ENCODE results near the gene MOB1A. TPM values are rescaled to one million over a fixed set of nuclear protein-coding genes. Genes with fewer than 3 reads are reported as not detected.

The MOB1A gene
- total and polyA plus RNA-seq, 2 of the 13 experiments (the other 11 are each of a cell fraction or from before 2014, with no cell fraction given): 48.2 to 139 TPM

DNA sequence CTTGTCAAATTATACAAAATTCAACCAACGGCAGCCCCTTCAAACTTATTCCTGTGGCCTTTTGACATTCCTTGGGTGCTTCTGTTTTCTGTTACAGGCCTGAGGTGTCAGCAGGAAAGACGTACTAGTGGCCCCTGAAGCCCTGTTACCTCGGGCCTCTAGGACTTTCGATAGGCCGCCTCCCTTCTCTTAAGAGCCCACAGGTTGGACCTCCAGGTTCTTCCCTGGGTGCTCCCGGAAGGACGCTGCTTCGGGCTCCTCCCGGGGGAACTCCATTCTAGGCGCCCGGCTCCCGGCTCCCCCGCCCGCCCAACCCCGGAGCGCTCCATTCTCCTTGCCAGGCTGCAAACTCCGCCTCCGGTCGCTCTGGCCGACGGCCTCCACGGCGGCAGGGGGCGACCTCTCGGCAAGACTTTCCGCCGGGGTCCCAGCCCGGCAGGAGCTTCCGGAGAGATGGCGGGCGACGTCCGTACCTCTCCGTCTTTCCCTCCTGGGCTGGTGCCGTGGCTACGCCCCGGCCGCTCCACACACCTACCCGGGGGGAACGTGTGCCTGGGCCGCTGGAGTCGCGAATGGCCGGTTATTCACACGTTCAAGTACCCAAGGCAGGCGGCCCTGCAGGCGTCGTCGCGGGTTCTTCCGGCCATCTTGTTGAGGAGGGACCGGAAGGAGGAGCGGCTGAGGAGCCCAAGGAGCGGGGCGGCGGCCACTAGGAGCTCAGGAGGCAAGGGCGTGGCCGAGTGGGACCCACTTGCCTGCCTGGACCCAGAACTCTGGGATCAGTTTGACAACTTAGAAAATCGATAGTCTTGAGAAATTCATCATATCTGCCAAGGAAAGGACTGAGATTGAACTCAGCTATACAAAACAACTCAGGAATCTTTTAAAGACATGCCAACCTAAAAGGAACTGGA is 58.5 kb downstream of the MOB1A start (continued):
- TF ChIP-seq, protein P1, sequence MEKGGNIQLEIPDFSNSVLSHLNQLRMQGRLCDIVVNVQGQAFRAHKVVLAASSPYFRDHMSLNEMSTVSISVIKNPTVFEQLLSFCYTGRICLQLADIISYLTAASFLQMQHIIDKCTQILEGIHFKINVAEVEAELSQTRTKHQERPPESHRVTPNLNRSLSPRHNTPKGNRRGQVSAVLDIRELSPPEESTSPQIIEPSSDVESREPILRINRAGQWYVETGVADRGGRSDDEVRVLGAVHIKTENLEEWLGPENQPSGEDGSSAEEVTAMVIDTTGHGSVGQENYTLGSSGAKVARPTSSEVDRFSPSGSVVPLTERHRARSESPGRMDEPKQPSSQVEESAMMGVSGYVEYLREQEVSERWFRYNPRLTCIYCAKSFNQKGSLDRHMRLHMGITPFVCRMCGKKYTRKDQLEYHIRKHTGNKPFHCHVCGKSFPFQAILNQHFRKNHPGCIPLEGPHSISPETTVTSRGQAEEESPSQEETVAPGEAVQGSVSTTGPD (CRISPR knock-in tag; IDR thresholded peaks at IDR 0.05): peak; percentile 81
- TF ChIP-seq MTA1 (CRISPR knock-in tag; IDR thresholded peaks at IDR 0.05; ENCODE audit: borderline replicate concordance): 0 out of 2 replicates have a peak, but pooled peaks have one; percentile 83
- peak; percentile 63 for TF ChIP-seq ATF1 (CRISPR knock-in tag; IDR thresholded peaks at IDR 0.05)
- no peak; the same call in 1 of the 2 replicates for TF ChIP-seq ZNF33B (CRISPR knock-in tag; IDR thresholded peaks at IDR 0.05)
- no peak for TF ChIP-seq FOXA1 (IDR thresholded peaks at IDR 0.05)
- no peak for TF ChIP-seq FOXA1 (CRISPR knock-in tag; IDR thresholded peaks at IDR 0.05)
- TF ChIP-seq ZSCAN30 (CRISPR knock-in tag; IDR thresholded peaks at IDR 0.05): no peak
- TF ChIP-seq, protein P2, sequence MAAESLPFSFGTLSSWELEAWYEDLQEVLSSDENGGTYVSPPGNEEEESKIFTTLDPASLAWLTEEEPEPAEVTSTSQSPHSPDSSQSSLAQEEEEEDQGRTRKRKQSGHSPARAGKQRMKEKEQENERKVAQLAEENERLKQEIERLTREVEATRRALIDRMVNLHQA (CRISPR knock-in tag; IDR thresholded peaks at IDR 0.05): no peak
- peak; percentile 97 for TF ChIP-seq NFKB2 (CRISPR knock-in tag; IDR thresholded peaks at IDR 0.05; ENCODE audit: borderline replicate concordance)
- 0 out of 2 replicates have a peak, but pooled peaks have one; percentile 27 for TF ChIP-seq NAIF1 (CRISPR knock-in tag; IDR thresholded peaks at IDR 0.05; ENCODE audit: borderline replicate concordance)
- TF ChIP-seq ELF3 (CRISPR knock-in tag; IDR thresholded peaks at IDR 0.05): peak; percentile 73
- no peak for TF ChIP-seq SNRNP70 (IDR thresholded peaks at IDR 0.05; ENCODE audit: low read depth, low read length)
- TF ChIP-seq, protein P3, sequence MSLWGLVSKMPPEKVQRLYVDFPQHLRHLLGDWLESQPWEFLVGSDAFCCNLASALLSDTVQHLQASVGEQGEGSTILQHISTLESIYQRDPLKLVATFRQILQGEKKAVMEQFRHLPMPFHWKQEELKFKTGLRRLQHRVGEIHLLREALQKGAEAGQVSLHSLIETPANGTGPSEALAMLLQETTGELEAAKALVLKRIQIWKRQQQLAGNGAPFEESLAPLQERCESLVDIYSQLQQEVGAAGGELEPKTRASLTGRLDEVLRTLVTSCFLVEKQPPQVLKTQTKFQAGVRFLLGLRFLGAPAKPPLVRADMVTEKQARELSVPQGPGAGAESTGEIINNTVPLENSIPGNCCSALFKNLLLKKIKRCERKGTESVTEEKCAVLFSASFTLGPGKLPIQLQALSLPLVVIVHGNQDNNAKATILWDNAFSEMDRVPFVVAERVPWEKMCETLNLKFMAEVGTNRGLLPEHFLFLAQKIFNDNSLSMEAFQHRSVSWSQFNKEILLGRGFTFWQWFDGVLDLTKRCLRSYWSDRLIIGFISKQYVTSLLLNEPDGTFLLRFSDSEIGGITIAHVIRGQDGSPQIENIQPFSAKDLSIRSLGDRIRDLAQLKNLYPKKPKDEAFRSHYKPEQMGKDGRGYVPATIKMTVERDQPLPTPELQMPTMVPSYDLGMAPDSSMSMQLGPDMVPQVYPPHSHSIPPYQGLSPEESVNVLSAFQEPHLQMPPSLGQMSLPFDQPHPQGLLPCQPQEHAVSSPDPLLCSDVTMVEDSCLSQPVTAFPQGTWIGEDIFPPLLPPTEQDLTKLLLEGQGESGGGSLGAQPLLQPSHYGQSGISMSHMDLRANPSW (CRISPR knock-in tag; IDR thresholded peaks at IDR 0.05; ENCODE audit: borderline replicate concordance): peak; percentile 64; the same call in 1 of the 2 replicates
- TF ChIP-seq ZNF263 (CRISPR knock-in tag; IDR thresholded peaks at IDR 0.05): peak; percentile 94
- TF ChIP-seq ZMYM3 (CRISPR knock-in tag; IDR thresholded peaks at IDR 0.05): peak; percentile 72
- TF ChIP-seq, protein P4, sequence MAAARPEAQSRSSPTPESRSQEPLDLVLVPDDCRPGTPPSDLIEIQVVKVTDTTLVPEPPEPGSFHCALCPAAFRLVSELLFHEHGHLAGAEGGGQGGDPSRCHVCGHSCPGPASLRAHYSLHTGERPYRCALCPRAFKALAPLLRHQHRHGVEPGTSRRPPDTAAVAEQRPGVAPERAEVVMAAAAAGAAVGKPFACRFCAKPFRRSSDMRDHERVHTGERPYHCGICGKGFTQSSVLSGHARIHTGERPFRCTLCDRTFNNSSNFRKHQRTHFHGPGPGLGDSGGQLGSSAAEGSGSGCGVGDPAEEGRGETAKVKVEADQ (CRISPR knock-in tag; IDR thresholded peaks at IDR 0.05; ENCODE audit: borderline replicate concordance): peak; percentile 98
- TF ChIP-seq MED8 (CRISPR knock-in tag; IDR thresholded peaks at IDR 0.05; ENCODE audit: insufficient replicate concordance): peak; percentile 71
- TF ChIP-seq SYNCRIP (IDR thresholded peaks at IDR 0.05; ENCODE audit: insufficient read depth, low read depth, low read length): no peak
- TF ChIP-seq PITX1 (CRISPR knock-in tag; IDR thresholded peaks at IDR 0.05): peak; percentile 87
- peak; percentile 86; the same call in 1 of the 2 replicates for TF ChIP-seq ETV6 (CRISPR knock-in tag; conservative IDR thresholded peaks at IDR 0.05)
- TF ChIP-seq ZFYVE20 (CRISPR knock-in tag; IDR thresholded peaks at IDR 0.05; ENCODE audit: borderline replicate concordance, low read depth): no peak
- TF ChIP-seq PHF5A (CRISPR knock-in tag; IDR thresholded peaks at IDR 0.05; ENCODE audit: low read depth, unreplicated experiment): no peak
- TF ChIP-seq ZNF430 (CRISPR knock-in tag; IDR thresholded peaks at IDR 0.05): peak; percentile 94
- TF ChIP-seq RFX3 (CRISPR knock-in tag; IDR thresholded peaks at IDR 0.05): no peak; the same call in 1 of the 2 replicates
